GM18868 (cell line): ENCODE results near the gene SERPINB6.
"Not testable (repeated sequence)": the region's sequence is repeated elsewhere in the genome, so short reads cannot be mapped to it uniquely, and the experiment has no call there.

ENCODE experiments used
- ATAC-seq: cut with Tn5 transposase; IDR thresholded peaks from one replicate; pipeline ENCODE4 v1.9.1; 2021; ENCODE audit warnings: mild to moderate bottlenecking, moderate library complexity; ENCODE audit not compliant: unreplicated experiment

The SERPINB6 gene

GRCh38 chr6:2959909-2960719 is 11.3 kb downstream of the SERPINB6 start:
- ATAC-seq: no peak

GRCh38 chr6:2958776-2959175 is 12.6 kb downstream of the SERPINB6 start:
- ATAC-seq: no peak

- ATAC-seq: no peak
Observed at GRCh38 chr6:2958331-2958711, 13.0 kb downstream of the SERPINB6 start.

GRCh38 chr6:2957696-2958330 is 13.6 kb downstream of the SERPINB6 start:
- ATAC-seq: no peak

- ATAC-seq: no peak
Observed at GRCh38 chr6:2956930-2957685, 14.3 kb downstream of the SERPINB6 start.

GRCh38 chr6:2953098-2953497 is 18.3 kb downstream of the SERPINB6 start:
- ATAC-seq: no peak

- peak; percentile 81 for ATAC-seq
Observed at GRCh38 chr6:2952557-2953095, 18.7 kb downstream of the SERPINB6 start.

GRCh38 chr6:2951728-2952127 is 19.6 kb downstream of the SERPINB6 start:
- no peak for ATAC-seq

GRCh38 chr6:2950713-2951112 is 20.7 kb downstream of the SERPINB6 start:
- no peak for ATAC-seq

GRCh38 chr6:2949536-2950083 is 21.8 kb downstream of the SERPINB6 start:
- no peak for ATAC-seq

GRCh38 chr6:2949121-2949520 is 22.2 kb downstream of the SERPINB6 start:
- no peak for ATAC-seq

GRCh38 chr6:2948228-2949025 is 22.9 kb downstream of the SERPINB6 start:
- no peak for ATAC-seq

GRCh38 chr6:2947445-2947844 is 23.9 kb downstream of the SERPINB6 start:
- no peak for ATAC-seq

- ATAC-seq: no peak
Observed at GRCh38 chr6:2945153-2945452, 26.3 kb downstream of the SERPINB6 start.

GRCh38 chr6:2944405-2945152 is 26.8 kb downstream of the SERPINB6 start:
- no peak for ATAC-seq

- no peak for ATAC-seq
Observed at GRCh38 chr6:2943564-2943955, 27.8 kb downstream of the SERPINB6 start.

GRCh38 chr6:2942914-2943563 is 28.3 kb downstream of the SERPINB6 start:
- ATAC-seq: no peak

- not testable (repeated sequence) for ATAC-seq
Observed at GRCh38 chr6:2942116-2942515, 29.3 kb downstream of the SERPINB6 start.

- ATAC-seq: no peak
Observed at GRCh38 chr6:2940851-2941250, 30.5 kb downstream of the SERPINB6 start.
